K562 (cell line): ENCODE results near the gene SYNGR4.

ENCODE experiments used
- CEBPG ChIP-seq, 3 experiments: fragments of 200-800 bp in 1 of 3; sonication (Bioruptor generic) in 1 of 3; sonication (generic) in 1 of 3; formaldehyde crosslinking in 1 of 3; IDR thresholded peaks in 2 of 3; conservative IDR thresholded peaks in 1 of 3; 2 replicates each; pipeline versions ENCODE4 v1.6.1 to v1.8.0; 2016 to 2022; ENCODE audit warnings: missing compliant biosample characterization in 2 of 3, missing genetic modification characterization in 2 of 3, mild to moderate bottlenecking in 1 of 3, missing genetic modification reagents in 1 of 3
- CHD2 ChIP-seq: IDR thresholded peaks from 2 replicates; pipeline ENCODE4 v1.6.1; 2011; ENCODE audit warnings: low read depth, low read length
- CTCF ChIP-seq, 3 experiments: IDR thresholded peaks in 2 of 3; conservative IDR thresholded peaks in 1 of 3; 2 replicates each; pipeline ENCODE4 v1.5.1; 2011 to 2012; ENCODE audit warnings: low read length in 3 of 3, mild to moderate bottlenecking in 3 of 3, control low read depth in 2 of 3, improper control_type of control experiment in 1 of 3, inconsistent platforms in 1 of 3, low read depth in 1 of 3, mixed read lengths in 1 of 3, moderate library complexity in 1 of 3; ENCODE audit not compliant: insufficient read depth in 2 of 3
- E2F5 ChIP-seq: sonication (generic); formaldehyde crosslinking; IDR thresholded peaks from 2 replicates; pipeline ENCODE4 v1.8.0; 2022; ENCODE audit warnings: mild to moderate bottlenecking, missing genetic modification reagents
- FOXJ3 ChIP-seq: sonication (generic); formaldehyde crosslinking; IDR thresholded peaks from 2 replicates; pipeline ENCODE4 v1.4.0; 2020; ENCODE audit warnings: mild to moderate bottlenecking, missing genetic modification reagents
- FOXK2 ChIP-seq, 2 experiments: fragments of 450-650 bp; IDR thresholded peaks in 1 of 2; conservative IDR thresholded peaks in 1 of 2; 2 replicates each; pipeline ENCODE4 v1.6.1; 2016; ENCODE audit warnings: low read depth in 2 of 2, mild to moderate bottlenecking in 1 of 2
- HDAC3 ChIP-seq: fragments of 450-650 bp; IDR thresholded peaks from 2 replicates; pipeline ENCODE4 v1.6.1; 2018; ENCODE audit warnings: borderline replicate concordance, mild to moderate bottlenecking, moderate library complexity; ENCODE audit not compliant: partially characterized antibody
- NEUROD1 ChIP-seq: fragments of 150-350 bp; IDR thresholded peaks from 2 replicates; pipeline ENCODE4 v1.6.1; 2014; ENCODE audit warnings: borderline replicate concordance, low read length, low read depth; ENCODE audit not compliant: partially characterized antibody
- PCBP1 ChIP-seq: fragments of 200-400 bp; formaldehyde crosslinking; IDR thresholded peaks from 2 replicates; pipeline ENCODE4 v1.6.1; 2018; ENCODE audit warnings: mild to moderate bottlenecking, low read depth, low read length; ENCODE audit not compliant: poor library complexity, severe bottlenecking
- PHF8 ChIP-seq: fragments of 200-600 bp; sonication (generic); IDR thresholded peaks from 2 replicates; pipeline ENCODE4 v1.6.1; 2012; ENCODE audit warnings: mixed run types, mild to moderate bottlenecking, inconsistent platforms, low read length, moderate library complexity, borderline replicate concordance
- RAD21 ChIP-seq, 2 experiments: fragments of 250-450 bp in 1 of 2; fragments of 450-650 bp in 1 of 2; sonication (Bioruptor Pico) in 1 of 2; formaldehyde crosslinking in 1 of 2; IDR thresholded peaks in 1 of 2; conservative IDR thresholded peaks in 1 of 2; 2 replicates each; pipeline versions ENCODE4 v1.4.0 to v1.8.0; 2020 to 2022; ENCODE audit warnings: mild to moderate bottlenecking in 2 of 2, moderate library complexity in 1 of 2
- TCF7 ChIP-seq: sonication (generic); IDR thresholded peaks from 2 replicates; pipeline ENCODE4 v1.6.1; 2016; ENCODE audit warnings: antibody characterized with exemption, borderline replicate concordance
- ZFP1 ChIP-seq: fragments of 450-650 bp; formaldehyde crosslinking; IDR thresholded peaks from 2 replicates; pipeline ENCODE4 v1.4.0; 2020; ENCODE audit warnings: mild to moderate bottlenecking, mixed read lengths
- ZNF232 ChIP-seq: sonication (generic); formaldehyde crosslinking; IDR thresholded peaks from 2 replicates; pipeline ENCODE4 v1.8.0; 2022; ENCODE audit warnings: mild to moderate bottlenecking, missing genetic modification reagents

DNA sequence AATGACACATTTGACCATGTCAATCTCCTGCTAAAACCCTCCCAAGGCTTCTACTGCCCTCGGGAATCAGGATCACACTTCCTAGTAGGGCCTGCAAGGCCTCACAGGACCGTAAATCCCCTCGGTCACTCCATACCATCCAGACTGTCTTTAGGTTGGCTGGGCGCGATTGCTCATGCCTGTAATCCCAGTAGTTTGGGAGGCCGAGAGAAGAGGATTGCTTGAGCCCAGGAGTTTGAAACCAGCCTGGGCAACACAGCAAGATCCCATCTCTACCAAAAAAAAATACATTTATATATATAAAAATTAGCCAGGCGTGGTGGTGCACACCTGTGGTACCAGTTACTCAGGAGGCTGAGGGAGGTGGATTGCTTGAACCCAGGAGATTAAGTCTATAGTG, 15.4 kb upstream of the SYNGR4 start:
- TF ChIP-seq CEBPG (CRISPR knock-in tag; IDR thresholded peaks at IDR 0.05) (no peak), CEBPG (tag; conservative IDR thresholded peaks at IDR 0.05 in 1 of 2, IDR thresholded peaks at IDR 0.05 in 1 of 2) (no peak), CTCF (IDR thresholded peaks at IDR 0.05 in 2 of 3, conservative IDR thresholded peaks at IDR 0.05 in 1 of 3; ENCODE audit: insufficient read depth in 2 of 3, low read depth in 1 of 3, low read length in 3 of 3) (no peak), PHF8 (no peak), ZFP1 (no peak), TCF7 (no peak), FOXK2 (conservative IDR thresholded peaks at IDR 0.05 in 1 of 2, IDR thresholded peaks at IDR 0.05 in 1 of 2; ENCODE audit: low read depth in 2 of 2) (no peak), RAD21 (CRISPR knock-in tag; conservative IDR thresholded peaks at IDR 0.05 in 1 of 2, IDR thresholded peaks at IDR 0.05 in 1 of 2) (no peak), PCBP1 (no peak), NEUROD1 (no peak), FOXJ3 (CRISPR knock-in tag) (no peak), E2F5 (no peak), HDAC3 (no peak), CHD2 (no peak), ZNF232 (CRISPR knock-in tag) (no peak)
